COR-L47 (cell line): ENCODE data around the gene BBLN.
"Not testable (repeated sequence)": the region's sequence is repeated elsewhere in the genome, so short reads cannot be mapped to it uniquely, and the experiment has no call there.

Experiments
- DNase-seq: peaks from one replicate; lab custom pipeline; 2025; lab: John Stamatoyannopoulos, UW

BBLN gene

GRCh38 chr9:128159784-128160602 lies at the start of gene BBLN:
Gene BBLN (plus strand): TSS chr9:128160265. CDS start chr9:128160408, 143 bp downstream.
- peak; percentile 97 for DNase-seq

GRCh38 chr9:128111726-128112125 lies 48.3 kb upstream of the BBLN start:
- DNase-seq, result not testable (repeated sequence)

- DNase-seq, result no peak
Observed at GRCh38 chr9:128113526-128114325, 46.3 kb upstream of the BBLN start.

GRCh38 chr9:128114326-128115186 lies 45.5 kb upstream of the BBLN start:
- DNase-seq, result no peak

- no peak for DNase-seq
Observed at GRCh38 chr9:128115187-128116103, 44.6 kb upstream of the BBLN start.

- no peak for DNase-seq
Observed at GRCh38 chr9:128116104-128117083, 43.7 kb upstream of the BBLN start.

- DNase-seq, result peak; percentile 79
Observed at GRCh38 chr9:128117613-128118471, 42.2 kb upstream of the BBLN start.

GRCh38 chr9:128118472-128118857 lies 41.6 kb upstream of the BBLN start:
- no peak for DNase-seq

- no peak for DNase-seq
Observed at GRCh38 chr9:128118971-128119665, 40.9 kb upstream of the BBLN start.

GRCh38 chr9:128120061-128120740 lies 39.9 kb upstream of the BBLN start:
- DNase-seq, result no peak

GRCh38 chr9:128120741-128121465 lies 39.2 kb upstream of the BBLN start:
- no peak for DNase-seq

GRCh38 chr9:128121466-128121810 lies 38.6 kb upstream of the BBLN start:
- DNase-seq, result no peak

GRCh38 chr9:128121924-128122808 lies 37.9 kb upstream of the BBLN start:
- DNase-seq, result no peak

- DNase-seq, result no peak
Observed at GRCh38 chr9:128122809-128123175, 37.3 kb upstream of the BBLN start.

GRCh38 chr9:128123451-128124080 lies 36.5 kb upstream of the BBLN start:
- no peak for DNase-seq

- no peak for DNase-seq
Observed at GRCh38 chr9:128124451-128124850, 35.6 kb upstream of the BBLN start.
